Parathyroid adenoma (tissue), 2 donors: ENCODE results near the gene SPIB.

Experiments used
- H2AFZ ChIP-seq: fragments of 300-600 bp; sonication (generic); one replicate; pipeline ENCODE4 v1.7.0; 2017; ENCODE audit warnings: antibody characterized with exemption, mild to moderate bottlenecking
- H3K27ac ChIP-seq: fragments of 300-600 bp; sonication (generic); one replicate; pipeline ENCODE4 v1.7.0; 2017
- H3K27me3 ChIP-seq: fragments of 300-600 bp; sonication (generic); one replicate; pipeline ENCODE4 v1.7.0; 2017; ENCODE audit warnings: low read length; ENCODE audit not compliant: control insufficient read depth, insufficient read depth
- H3K36me3 ChIP-seq: fragments of 300-600 bp; sonication (generic); one replicate; pipeline ENCODE4 v1.7.0; 2017; ENCODE audit warnings: low read length; ENCODE audit not compliant: control insufficient read depth, insufficient read depth
- H3K4me1 ChIP-seq: fragments of 300-600 bp; sonication (generic); one replicate; pipeline ENCODE4 v1.7.0; 2017; ENCODE audit warnings: control low read depth
- H3K4me2 ChIP-seq: fragments of 300-600 bp; sonication (generic); one replicate; pipeline ENCODE4 v1.7.0; 2017; ENCODE audit warnings: low read length
- H3K4me3 ChIP-seq: fragments of 300-600 bp; sonication (generic); one replicate; pipeline ENCODE4 v1.7.0; 2017; ENCODE audit warnings: low read depth, low read length
- H3K79me2 ChIP-seq: fragments of 300-600 bp; sonication (generic); one replicate; pipeline ENCODE4 v1.7.0; 2017; ENCODE audit warnings: control low read depth
- H3K9ac ChIP-seq: fragments of 300-600 bp; sonication (generic); one replicate; pipeline ENCODE4 v1.7.0; 2017; ENCODE audit warnings: mild to moderate bottlenecking
- H3K9me3 ChIP-seq: fragments of 300-600 bp; sonication (generic); one replicate; pipeline ENCODE4 v1.7.0; 2017; ENCODE audit warnings: low read length; ENCODE audit not compliant: control insufficient read depth
- CTCF ChIP-seq: fragments of 300-600 bp; sonication (generic); IDR thresholded peaks from one replicate; pipeline ENCODE4 v1.7.0; 2017; ENCODE audit warnings: antibody characterized with exemption, mild to moderate bottlenecking
- donor health status: primary hyperparathyroidism.

The SPIB gene

DNA sequence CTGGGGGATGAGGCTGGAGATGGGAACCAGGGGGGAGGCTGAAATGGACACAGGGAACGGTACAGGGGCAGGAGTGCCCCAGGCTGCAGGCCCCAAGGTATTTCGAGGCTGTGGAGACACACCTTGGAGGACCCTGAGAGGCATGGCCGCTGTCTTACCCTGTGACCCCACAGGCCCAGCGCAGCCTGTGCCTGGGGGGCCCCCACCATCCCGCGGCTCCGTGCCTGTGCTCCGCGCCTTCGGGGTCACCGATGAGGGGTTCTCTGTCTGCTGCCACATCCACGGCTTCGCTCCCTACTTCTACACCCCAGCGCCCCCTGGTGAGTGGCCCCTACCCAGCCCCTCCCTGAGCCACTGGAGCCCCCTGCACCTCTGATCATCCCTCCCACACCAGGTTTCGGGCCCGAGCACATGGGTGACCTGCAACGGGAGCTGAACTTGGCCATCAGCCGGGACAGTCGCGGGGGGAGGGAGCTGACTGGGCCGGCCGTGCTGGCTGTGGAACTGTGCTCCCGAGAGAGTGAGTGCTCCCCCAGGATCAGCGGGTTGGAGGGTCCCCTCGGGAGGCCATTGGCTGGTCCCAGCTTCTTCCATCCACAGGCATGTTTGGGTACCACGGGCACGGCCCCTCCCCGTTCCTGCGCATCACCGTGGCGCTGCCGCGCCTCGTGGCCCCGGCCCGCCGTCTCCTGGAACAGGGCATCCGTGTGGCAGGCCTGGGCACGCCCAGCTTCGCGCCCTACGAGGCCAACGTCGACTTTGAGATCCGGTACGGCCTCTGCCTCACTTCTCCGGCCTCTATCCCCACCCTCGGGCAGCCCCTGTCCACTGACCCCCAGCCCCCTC is 16.9 kb upstream of the SPIB start:
- no peaks in the 10 kb centered on the region for H3K36me3 ChIP-seq
- no peaks in the 10 kb centered on the region for H3K27me3 ChIP-seq
- TF ChIP-seq CTCF, result no peak
- no peak overlapping the region for H3K4me3 ChIP-seq
- no peak overlapping the region for H3K4me2 ChIP-seq
- no peaks in the 10 kb centered on the region for H3K79me2 ChIP-seq
- no peaks in the 10 kb centered on the region for H3K4me1 ChIP-seq
- H2AFZ ChIP-seq, result no peak overlapping the region
- no peak overlapping the region for H3K27ac ChIP-seq
- no peak overlapping the region for H3K9ac ChIP-seq
- no peaks in the 10 kb centered on the region for H3K9me3 ChIP-seq

- H3K36me3 ChIP-seq, result no peaks in the 10 kb centered on the region
- H3K4me3 ChIP-seq, result no peak overlapping the region
- H3K27me3 ChIP-seq, result no peaks in the 10 kb centered on the region
- no peak overlapping the region for H2AFZ ChIP-seq
- no peak for TF ChIP-seq CTCF
- no peak overlapping the region for H3K27ac ChIP-seq
- H3K9me3 ChIP-seq, result no peaks in the 10 kb centered on the region
- no peaks in the 10 kb centered on the region for H3K79me2 ChIP-seq
- H3K4me2 ChIP-seq, result no peak overlapping the region
- H3K9ac ChIP-seq, result no peak overlapping the region
- H3K4me1 ChIP-seq, result no peaks in the 10 kb centered on the region
Observed at GRCh38 chr19:50402544-50403301, 16.0 kb upstream of the SPIB start.

GRCh38 chr19:50406156-50406820 is 12.4 kb upstream of the SPIB start:
- Histone ChIP-seq H3K27me3 (no peaks in the 10 kb centered on the region), H3K4me3 (no peak overlapping the region), H3K27ac (no peak overlapping the region), H3K36me3 (no peaks in the 10 kb centered on the region), H2AFZ (no peak overlapping the region), H3K9ac (no peak overlapping the region), H3K4me2 (no peak overlapping the region), H3K4me1 (no peaks in the 10 kb centered on the region), H3K9me3 (no peaks in the 10 kb centered on the region), H3K79me2 (no peaks in the 10 kb centered on the region)
- TF ChIP-seq CTCF, result no peak

GRCh38 chr19:50406829-50407228 is 11.9 kb upstream of the SPIB start:
- Histone ChIP-seq H2AFZ (no peak overlapping the region), H3K79me2 (no peaks in the 10 kb centered on the region), H3K9me3 (no peaks in the 10 kb centered on the region), H3K4me3 (no peak overlapping the region), H3K27me3 (no peaks in the 10 kb centered on the region), H3K36me3 (no peaks in the 10 kb centered on the region), H3K4me1 (no peaks in the 10 kb centered on the region), H3K9ac (no peak overlapping the region), H3K27ac (no peak overlapping the region), H3K4me2 (no peak overlapping the region)
- no peak for TF ChIP-seq CTCF
